GM23338 (cell line): ENCODE data around the gene CA7.

ENCODE experiments used
- CREB1 ChIP-seq: fragments of 250-450 bp; sonication (Bioruptor Pico); IDR thresholded peaks from 2 replicates; pipeline ENCODE4 v1.5.0; 2020; ENCODE audit warnings: low read depth, mild to moderate bottlenecking, moderate library complexity
- CTCF ChIP-seq, 2 experiments: fragments of 200-600 bp in 1 of 2; sonication (generic) in 1 of 2; conservative IDR thresholded peaks; 2 replicates each; pipeline versions ENCODE4 v1.5.1 to v1.6.1; 2016 to 2017; ENCODE audit warnings: antibody characterized with exemption in 2 of 2, low read depth in 2 of 2, mild to moderate bottlenecking in 2 of 2, moderate library complexity in 1 of 2
- EZH2 ChIP-seq: fragments of 200-600 bp; sonication (generic); IDR thresholded peaks from one replicate; pipeline ENCODE4 v1.8.0; 2017; ENCODE audit warnings: antibody characterized with exemption, mild to moderate bottlenecking, low read depth; ENCODE audit not compliant: unreplicated experiment
- EZH2phosphoT487 ChIP-seq: fragments of 200-600 bp; sonication (generic); IDR thresholded peaks from one replicate; pipeline ENCODE4 v1.8.1; 2018; ENCODE audit warnings: antibody characterized with exemption; ENCODE audit not compliant: unreplicated experiment
- POLR2AphosphoS5 ChIP-seq: IDR thresholded peaks from 2 replicates; pipeline ENCODE4 v1.6.1; 2016; ENCODE audit warnings: antibody characterized with exemption, low read depth
- REST ChIP-seq: IDR thresholded peaks from one replicate; pipeline ENCODE4 v1.6.1; 2018; ENCODE audit warnings: antibody characterized with exemption; ENCODE audit not compliant: unreplicated experiment

- no peak for TF ChIP-seq CTCF (conservative IDR thresholded peaks at IDR 0.05; ENCODE audit: low read depth in 2 of 2)
- TF ChIP-seq POLR2AphosphoS5 = no peak
- TF ChIP-seq EZH2 = no peak
- TF ChIP-seq EZH2phosphoT487 = no peak
- no peak for TF ChIP-seq CREB1
- TF ChIP-seq REST = no peak
These were observed 44.7 kb downstream of the CA7 start for GRCh38 chr16:66888647-66889615.
